SHP77 (cell line): Measurements from ENCODE around the gene NOSIP.

ENCODE experiments used
- DNase-seq, 2 experiments: peaks; one replicate each; lab custom pipeline; 2025; lab: John Stamatoyannopoulos, UW

Gene NOSIP

DNA sequence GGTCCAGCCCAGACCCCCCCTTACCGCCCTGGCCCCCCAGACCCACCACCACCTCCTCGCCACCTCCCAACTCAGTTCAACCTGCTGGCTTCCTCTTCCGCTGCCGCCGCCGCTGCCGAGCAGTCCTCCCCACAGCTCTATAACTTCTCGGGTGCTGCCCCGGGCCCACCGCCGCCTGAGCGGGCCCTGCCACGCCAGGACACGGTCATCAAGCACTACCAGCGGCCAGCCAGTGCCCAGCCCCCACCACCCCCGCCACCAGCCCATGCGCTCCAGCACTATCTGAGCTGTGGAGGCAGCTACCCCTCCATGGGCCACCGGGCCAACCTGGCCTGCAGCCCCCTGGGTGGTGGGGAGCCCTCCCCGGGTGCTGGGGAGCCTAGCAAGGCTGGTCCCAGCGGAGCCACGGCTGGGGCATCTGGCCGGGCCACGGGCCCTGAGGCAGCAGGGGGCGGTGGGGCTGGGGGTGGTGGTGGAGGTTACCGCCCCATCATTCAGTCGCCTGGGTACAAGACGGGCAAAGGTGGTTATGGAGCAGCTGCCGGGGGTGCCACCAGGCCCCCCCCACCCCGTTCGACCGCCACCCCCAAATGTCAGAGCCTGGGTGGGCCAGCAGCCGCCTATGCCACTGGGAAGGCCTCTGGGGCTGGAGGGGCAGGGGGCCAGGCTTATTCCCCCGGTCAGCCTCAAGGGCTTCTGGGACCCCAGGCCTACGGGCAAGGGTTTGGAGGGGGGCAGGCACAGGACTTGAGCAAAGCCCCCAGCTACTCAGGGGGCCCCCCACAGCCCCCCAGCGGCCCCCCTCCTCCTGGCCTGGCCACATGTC lies 14.8 kb upstream of the NOSIP start:
- DNase-seq: no peak

GRCh38 chr19:49594157-49594992 lies 14.0 kb upstream of the NOSIP start:
- no peak for DNase-seq

GRCh38 chr19:49593233-49594113 lies 13.1 kb upstream of the NOSIP start:
- peak; percentile 86 to 92 for DNase-seq

- DNase-seq: no peak
Measured at GRCh38 chr19:49592486-49593232, 12.3 kb upstream of the NOSIP start.

GRCh38 chr19:49591731-49592485 lies 11.6 kb upstream of the NOSIP start:
- DNase-seq: peak in 1 of 2 experiments; percentile 14

GRCh38 chr19:49590971-49591730 lies 10.8 kb upstream of the NOSIP start, which contains the start of gene PRR12:
TSS of gene PRR12 (plus strand) at chr19:49591182. CDS start at chr19:49591655, 473 bp downstream.
- DNase-seq: peak in 1 of 2 experiments; percentile 3

- peak; percentile 94 to 95 for DNase-seq
Measured at GRCh38 chr19:49590071-49590970, 10.0 kb upstream of the NOSIP start.

DNA sequence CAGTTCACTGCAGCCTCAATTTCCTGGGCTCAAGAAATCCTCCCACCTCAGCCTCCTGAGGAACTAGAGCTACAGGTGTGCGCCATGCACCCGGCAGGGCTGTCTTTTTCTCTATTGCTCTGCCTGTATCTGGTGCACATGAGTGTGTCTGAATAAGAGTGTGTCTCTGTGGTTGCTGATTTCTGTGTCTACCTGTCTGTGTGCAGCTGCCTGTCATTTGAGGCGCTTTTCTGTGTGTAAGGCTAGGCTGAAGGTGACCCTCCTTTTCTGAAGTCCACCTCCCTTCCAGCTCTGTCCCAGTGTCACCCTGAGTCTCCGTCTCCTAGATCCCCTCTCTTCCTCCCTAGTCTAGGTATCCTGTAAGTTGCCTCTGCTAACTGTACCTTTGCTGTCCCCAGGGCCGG lies 9.1 kb upstream of the NOSIP start:
- DNase-seq: no peak

DNA sequence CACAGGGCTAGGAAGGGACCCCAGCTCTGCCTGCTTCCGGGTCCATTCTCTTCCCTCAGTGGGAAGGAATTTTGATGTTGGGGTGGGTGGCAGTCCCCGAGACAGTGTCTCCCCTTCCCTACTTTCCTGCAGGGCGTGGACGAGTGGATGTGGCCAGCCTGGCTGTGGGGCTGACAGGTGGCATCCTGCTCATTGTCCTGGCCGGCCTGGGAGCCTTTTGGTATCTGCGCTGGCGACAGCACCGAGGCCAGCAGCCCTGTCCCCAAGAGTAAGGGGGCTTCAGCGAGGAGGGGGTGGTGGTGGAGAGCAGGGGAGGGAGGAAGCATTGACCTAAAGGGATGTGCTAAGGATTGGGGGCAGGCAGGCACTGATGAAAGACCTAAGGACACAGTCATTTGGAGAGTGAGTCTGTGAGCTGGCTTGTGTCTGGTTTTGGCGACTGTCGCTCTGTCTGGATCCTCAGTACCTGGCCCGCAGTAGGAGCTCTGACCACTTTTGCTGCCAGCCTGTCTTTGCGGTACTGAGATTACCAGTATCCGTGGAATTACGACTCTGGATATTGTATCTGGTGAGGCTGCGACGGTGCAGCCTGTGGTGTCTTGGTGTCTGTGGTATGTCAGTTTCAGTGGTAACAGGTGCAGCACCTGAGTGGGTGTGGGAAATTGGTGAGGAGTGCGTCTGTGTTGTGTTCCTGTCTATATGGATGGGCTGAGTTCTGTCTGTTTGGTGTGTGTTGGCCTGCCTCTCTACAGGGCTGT lies 8.2 kb upstream of the NOSIP start:
- no peak for DNase-seq

DNA sequence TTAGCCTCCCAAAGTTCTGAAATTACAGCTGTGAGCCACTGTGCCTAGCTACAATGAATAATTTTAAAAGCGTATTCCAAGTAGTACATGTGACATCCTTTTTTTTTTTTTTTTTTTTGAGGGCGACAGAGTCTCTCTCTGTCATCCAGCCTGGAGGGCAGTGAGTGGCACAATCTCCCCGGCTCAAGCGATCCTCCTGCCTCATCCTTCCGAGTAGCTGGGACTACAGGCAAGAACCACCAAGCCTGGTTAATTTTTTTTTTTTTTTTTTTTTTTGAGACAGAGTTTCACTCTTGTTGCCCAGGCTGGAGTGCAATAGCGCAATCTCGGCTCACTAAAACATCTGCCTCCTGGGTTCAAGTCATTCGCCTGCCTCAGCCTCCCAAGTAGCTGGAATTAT lies 6.9 kb upstream of the NOSIP start:
- no peak for DNase-seq

GRCh38 chr19:49585023-49585422 lies 4.7 kb upstream of the NOSIP start:
- no peak for DNase-seq

- no peak for DNase-seq
Measured at GRCh38 chr19:49583239-49583638, 2.9 kb upstream of the NOSIP start.

- no peak for DNase-seq
Measured at GRCh38 chr19:49581007-49581508, 702 bp upstream of the NOSIP start, which contains the start of gene PRRG2. TSS of gene PRRG2 (plus strand) at chr19:49581316. CDS start at chr19:49583220, 1,904 bp downstream.

DNA sequence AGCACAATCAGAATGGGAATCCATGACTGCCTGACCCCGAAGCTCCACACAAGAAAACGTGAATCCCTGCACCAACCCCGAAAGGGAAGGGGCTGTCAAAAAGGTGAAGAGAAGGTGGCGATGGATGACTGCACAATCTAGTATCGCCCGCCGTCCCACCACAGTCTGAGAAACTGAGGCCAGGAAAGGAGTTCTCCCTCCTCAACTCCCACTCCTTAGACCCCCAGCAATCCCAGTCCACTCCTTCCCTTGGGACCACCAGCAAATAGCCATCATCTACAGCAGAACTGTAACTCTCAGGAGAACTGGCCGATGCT lies 451 bp downstream of the NOSIP start:
- no peak for DNase-seq

DNA sequence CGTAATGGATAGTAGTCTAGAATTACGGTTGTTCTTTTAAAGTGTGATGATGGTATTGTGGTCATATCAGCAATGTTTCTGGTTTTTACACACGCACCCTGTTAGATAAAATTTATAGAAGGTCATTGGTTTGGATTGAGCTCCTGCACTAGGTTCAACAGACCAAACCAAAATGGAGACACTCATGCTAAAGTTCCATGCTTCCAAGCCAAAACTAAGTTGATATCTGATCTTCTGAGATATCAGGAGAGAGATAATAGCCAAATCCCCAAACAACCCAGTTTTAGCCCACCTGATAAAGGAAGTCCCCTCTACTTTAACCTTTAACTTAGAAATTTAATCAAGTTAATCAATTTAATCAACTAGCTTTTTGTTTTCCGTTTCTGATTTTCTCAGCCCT lies 1.2 kb downstream of the NOSIP start:
- no peak for DNase-seq

DNA sequence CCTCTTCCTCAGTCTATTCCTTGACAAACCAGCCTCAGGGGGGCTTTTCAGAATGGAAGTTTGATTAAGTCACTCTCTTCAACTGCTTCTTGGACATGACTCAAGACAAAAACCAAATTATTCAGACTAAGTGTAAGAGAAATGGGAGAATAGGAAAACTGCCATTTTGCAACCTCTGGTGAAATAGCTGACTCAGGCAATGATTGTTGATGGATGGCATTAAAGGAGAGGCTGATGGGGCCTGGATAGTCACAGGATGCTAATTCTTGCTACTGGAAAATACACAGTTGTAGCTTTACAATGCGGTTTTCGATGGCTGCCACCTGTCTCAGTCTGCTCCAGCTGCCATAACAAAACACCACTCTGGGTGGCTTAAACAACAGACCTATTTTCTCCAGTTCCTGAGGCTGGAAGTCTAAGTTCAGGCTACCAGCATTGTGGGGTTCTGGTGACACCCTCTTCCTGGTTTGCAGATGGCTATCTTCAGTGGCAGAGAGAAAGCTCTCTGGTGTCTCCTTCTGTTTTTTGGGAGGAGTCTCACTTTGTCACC lies 6.1 kb downstream of the NOSIP start:
- DNase-seq: no peak

GRCh38 chr19:49573425-49573824 lies 6.9 kb downstream of the NOSIP start:
- DNase-seq: no peak
